ENCODE data around the gene C6orf136.

C6orf136 gene

DNA sequence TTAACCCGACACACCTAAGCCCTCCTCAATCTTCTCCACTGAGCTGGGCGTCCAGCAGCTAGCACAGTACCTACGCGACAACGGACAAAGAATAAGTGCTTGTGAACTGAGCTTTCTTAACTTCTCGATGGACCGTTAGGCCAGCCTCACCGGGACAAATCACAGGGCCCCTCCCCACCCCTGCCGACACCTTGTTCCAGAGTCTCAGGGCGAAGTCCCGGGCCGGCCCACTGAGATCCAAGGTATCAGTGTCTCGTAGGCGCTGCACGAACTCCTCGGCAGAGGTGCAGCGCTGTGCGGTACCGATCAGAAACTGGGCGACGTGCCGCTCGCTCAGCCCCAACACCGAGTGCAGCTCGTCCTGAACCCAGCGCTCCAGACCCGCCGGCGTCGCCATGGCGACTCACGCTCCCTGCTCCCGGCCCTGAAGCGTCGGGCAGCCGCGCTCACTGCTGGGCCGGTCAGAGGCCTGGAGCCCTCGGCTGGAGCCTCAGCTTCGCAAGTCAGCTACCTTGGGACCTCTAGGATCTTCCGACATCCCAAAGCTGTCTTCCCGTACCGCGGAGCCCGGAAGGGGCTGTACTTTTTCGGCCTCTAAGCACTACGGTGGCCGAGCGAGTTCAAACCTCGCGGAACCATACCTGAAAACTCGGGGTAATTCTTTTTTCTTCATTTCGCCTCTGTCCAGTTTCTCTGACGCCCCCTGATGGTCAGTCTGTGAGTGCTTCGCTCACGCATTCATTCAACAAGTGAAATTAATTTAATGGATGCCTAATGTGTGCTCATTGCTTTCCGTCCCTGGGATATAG lies 25.7 kb downstream of the C6orf136 start, which contains the start of gene DHX16:
Gene DHX16 (minus strand): TSS at position 562 of the 809 bp plus-strand sequence. CDS start 165 bp downstream, at position 397.
- Histone ChIP-seq H3K4me3 (ENCODE audit: insufficient read depth, low read length, poor library complexity, severe bottlenecking) (peak within 1 kb of the TSS; percentile 91), H2AFZ (ENCODE audit: low read depth, low read length, severe bottlenecking) (peak within 1 kb of the TSS; percentile 75), H3K9ac (ENCODE audit: low read length) (peak within 1 kb of the TSS; percentile 76), H3F3A (ENCODE audit: insufficient read depth) (peaks cover 26% of the 10 kb centered on the region), H3K9me3 (ENCODE audit: insufficient read depth, low read length) (no peaks in the 10 kb centered on the region), H3K27me3 (ENCODE audit: low read length) (no peaks in the 10 kb centered on the region), H4K20me1 (ENCODE audit: low read depth, low read length) (no peaks in the 10 kb centered on the region), H3K36me3 (ENCODE audit: low read length) (peaks cover 13% of the 10 kb centered on the region; the same call in 1 of the 2 replicates), H3K9me2 (replicated peaks; ENCODE audit: insufficient read depth, low read length) (no peaks in the 10 kb centered on the region), H3K79me2 (ENCODE audit: insufficient read depth, low read length) (peaks cover 14% of the 10 kb centered on the region), H3K4me2 (ENCODE audit: low read depth, low read length, poor library complexity, severe bottlenecking) (peak within 1 kb of the TSS; percentile 62), H3K27ac (ENCODE audit: low read depth, low read length) (peak within 1 kb of the TSS; percentile 20; the same call in 1 of the 2 replicates)
- TF ChIP-seq, protein P1, sequence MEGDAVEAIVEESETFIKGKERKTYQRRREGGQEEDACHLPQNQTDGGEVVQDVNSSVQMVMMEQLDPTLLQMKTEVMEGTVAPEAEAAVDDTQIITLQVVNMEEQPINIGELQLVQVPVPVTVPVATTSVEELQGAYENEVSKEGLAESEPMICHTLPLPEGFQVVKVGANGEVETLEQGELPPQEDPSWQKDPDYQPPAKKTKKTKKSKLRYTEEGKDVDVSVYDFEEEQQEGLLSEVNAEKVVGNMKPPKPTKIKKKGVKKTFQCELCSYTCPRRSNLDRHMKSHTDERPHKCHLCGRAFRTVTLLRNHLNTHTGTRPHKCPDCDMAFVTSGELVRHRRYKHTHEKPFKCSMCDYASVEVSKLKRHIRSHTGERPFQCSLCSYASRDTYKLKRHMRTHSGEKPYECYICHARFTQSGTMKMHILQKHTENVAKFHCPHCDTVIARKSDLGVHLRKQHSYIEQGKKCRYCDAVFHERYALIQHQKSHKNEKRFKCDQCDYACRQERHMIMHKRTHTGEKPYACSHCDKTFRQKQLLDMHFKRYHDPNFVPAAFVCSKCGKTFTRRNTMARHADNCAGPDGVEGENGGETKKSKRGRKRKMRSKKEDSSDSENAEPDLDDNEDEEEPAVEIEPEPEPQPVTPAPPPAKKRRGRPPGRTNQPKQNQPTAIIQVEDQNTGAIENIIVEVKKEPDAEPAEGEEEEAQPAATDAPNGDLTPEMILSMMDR (IDR thresholded peaks at IDR 0.05; ENCODE audit: insufficient read depth, low read length, poor library complexity, severe bottlenecking) = peak; percentile 99
- no peak for TF ChIP-seq EZH2phosphoT487 (conservative IDR thresholded peaks at IDR 0.05; ENCODE audit: low read length)

DNA sequence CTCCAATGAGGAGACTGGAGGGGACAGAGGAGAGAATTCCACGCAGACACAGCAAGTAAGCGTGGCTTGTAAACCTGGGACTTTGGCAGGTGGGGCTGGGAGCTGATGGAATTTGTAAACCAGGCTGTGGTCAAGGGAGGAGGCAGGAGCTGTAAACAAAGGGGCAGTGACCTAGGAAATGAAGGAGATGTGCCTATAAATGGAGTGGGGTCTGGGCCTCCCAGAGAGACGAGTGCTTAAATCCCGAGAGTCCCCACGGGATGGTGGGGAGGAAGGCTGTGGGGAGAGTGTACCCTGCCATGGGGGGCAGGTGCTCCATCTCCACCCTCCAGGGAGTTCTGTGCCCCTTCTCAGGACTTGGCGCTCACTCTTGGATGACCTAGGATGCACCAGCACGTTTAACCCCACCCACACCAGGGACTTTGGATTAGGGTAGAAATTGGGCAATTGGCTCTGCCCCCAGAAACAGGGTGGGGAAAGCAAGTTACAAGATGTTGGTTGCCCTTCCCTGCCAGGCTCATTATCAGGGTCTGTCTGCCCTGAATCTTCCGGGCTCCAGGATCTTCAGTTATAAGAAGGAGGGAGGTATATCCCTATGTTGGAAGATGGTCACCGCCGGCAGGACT lies 29.8 kb downstream of the C6orf136 start:
- Histone ChIP-seq H3K36me3 (ENCODE audit: low read length) (peaks cover 11% of the 10 kb centered on the region), H3K79me2 (ENCODE audit: insufficient read depth, low read length) (peaks cover 39% of the 10 kb centered on the region), H3K9me3 (ENCODE audit: insufficient read depth, low read length) (no peaks in the 10 kb centered on the region), H2AFZ (ENCODE audit: low read depth, low read length, severe bottlenecking) (no peak overlapping the region), H3K27me3 (ENCODE audit: low read length) (no peaks in the 10 kb centered on the region), H3K9me2 (replicated peaks; ENCODE audit: insufficient read depth, low read length) (no peaks in the 10 kb centered on the region), H3F3A (ENCODE audit: insufficient read depth) (peaks cover 44% of the 10 kb centered on the region), H3K27ac (ENCODE audit: low read depth, low read length) (no peak overlapping the region), H3K4me3 (ENCODE audit: insufficient read depth, low read length, poor library complexity, severe bottlenecking) (no peak overlapping the region), H3K9ac (ENCODE audit: low read length) (no peak overlapping the region), H3K4me2 (ENCODE audit: low read depth, low read length, poor library complexity, severe bottlenecking) (no peak overlapping the region), H4K20me1 (ENCODE audit: low read depth, low read length) (no peaks in the 10 kb centered on the region)
- TF ChIP-seq, protein P1 (IDR thresholded peaks at IDR 0.05; ENCODE audit: insufficient read depth, low read length, poor library complexity, severe bottlenecking) = no peak
- TF ChIP-seq EZH2phosphoT487 (conservative IDR thresholded peaks at IDR 0.05; ENCODE audit: low read length) = no peak

DNA sequence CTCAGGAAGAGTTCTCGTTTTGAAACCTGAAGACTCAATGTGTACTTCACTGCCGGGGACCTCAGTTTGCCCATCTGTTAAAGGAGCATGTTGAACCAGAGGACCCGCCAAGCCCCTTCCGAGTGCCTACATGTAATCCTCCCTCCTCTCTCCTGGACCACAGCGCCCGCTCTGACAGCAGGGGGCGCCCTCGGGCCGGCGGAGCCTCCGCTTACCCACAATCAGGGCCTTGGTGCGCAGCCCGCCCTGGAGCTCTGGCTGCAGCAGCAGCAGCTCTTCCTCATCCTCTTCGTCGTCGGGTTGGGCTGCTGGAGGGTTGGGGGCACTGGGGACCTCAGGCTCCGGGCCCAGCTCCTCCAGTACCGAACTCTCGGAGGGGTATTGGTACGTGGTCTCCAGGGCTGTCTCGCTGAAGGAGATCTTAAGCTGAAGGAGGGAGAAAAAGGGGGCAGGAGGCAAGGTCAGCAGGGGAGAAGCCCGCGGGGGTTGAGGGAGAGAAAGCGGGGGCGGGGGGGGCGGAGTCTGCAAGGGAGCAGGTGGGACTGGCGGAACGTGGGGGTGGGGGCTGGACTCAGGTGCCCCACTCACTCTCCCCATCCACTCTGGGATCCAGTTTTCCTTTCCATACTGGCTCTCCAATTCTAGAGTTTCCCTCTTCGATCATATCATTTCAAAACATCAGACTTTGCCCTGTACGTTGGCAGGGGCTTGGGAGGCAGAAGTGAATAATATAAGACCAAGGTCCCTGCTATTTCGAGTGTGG lies 32.2 kb downstream of the C6orf136 start:
- H3K79me2 ChIP-seq (ENCODE audit: insufficient read depth, low read length) = peaks cover 52% of the 10 kb centered on the region
- no peaks in the 10 kb centered on the region for H4K20me1 ChIP-seq (ENCODE audit: low read depth, low read length)
- no peak for TF ChIP-seq EZH2phosphoT487 (conservative IDR thresholded peaks at IDR 0.05; ENCODE audit: low read length)
- TF ChIP-seq, protein P1 (IDR thresholded peaks at IDR 0.05; ENCODE audit: insufficient read depth, low read length, poor library complexity, severe bottlenecking) = peak; percentile 99
- no peaks in the 10 kb centered on the region for H3K9me3 ChIP-seq (ENCODE audit: insufficient read depth, low read length)
- no peak overlapping the region for H2AFZ ChIP-seq (ENCODE audit: low read depth, low read length, severe bottlenecking)
- H3F3A ChIP-seq (ENCODE audit: insufficient read depth) = peaks cover 61% of the 10 kb centered on the region
- no peaks in the 10 kb centered on the region for H3K9me2 ChIP-seq (replicated peaks; ENCODE audit: insufficient read depth, low read length)
- peaks cover 11% of the 10 kb centered on the region for H3K36me3 ChIP-seq (ENCODE audit: low read length)
- H3K4me3 ChIP-seq (ENCODE audit: insufficient read depth, low read length, poor library complexity, severe bottlenecking) = peak overlapping the region; percentile 40
- peak overlapping the region; percentile 92 for H3K4me2 ChIP-seq (ENCODE audit: low read depth, low read length, poor library complexity, severe bottlenecking)
- no peaks in the 10 kb centered on the region for H3K27me3 ChIP-seq (ENCODE audit: low read length)
- H3K27ac ChIP-seq (ENCODE audit: low read depth, low read length) = peak overlapping the region; percentile 82
- H3K9ac ChIP-seq (ENCODE audit: low read length) = peak overlapping the region; percentile 59
